ENCODE data around the gene IRF9.
A peak's percentile ranks its signal among the peaks of the same experiment; 100 is the strongest.

The IRF9 gene

DNA sequence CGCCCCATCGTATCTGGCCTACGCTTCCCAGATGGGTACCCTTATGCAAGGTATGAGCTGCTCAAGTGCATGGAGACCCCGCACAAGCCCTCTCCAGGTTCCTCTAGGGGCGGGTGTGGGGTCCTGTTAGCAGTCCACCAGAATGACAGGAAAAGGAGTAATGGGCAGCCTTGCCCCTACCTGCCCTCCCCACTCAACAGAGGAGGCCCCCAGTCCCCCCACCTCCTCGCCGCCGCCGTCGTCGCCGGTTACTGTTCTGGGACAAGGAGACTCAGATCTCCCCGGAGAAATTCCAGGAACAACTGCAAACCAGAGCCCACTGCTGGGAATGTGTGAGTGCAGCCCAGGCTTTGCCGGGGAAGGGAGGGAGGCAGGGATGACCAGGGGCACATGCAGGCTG lies 16.8 kb downstream of the IRF9 start:
- no CpG with 5 or more reads among the region's 14 CpGs for WGBS, 2 donors (ENCODE audit: extremely low coverage in 2 of 2, insufficient read length in 2 of 2, insufficient replicate concordance in 1 of 2)
- peak overlapping the region; percentile 39 for H2BK5ac ChIP-seq (ENCODE audit: low read length)
- peaks cover 58 to 70% of the 10 kb centered on the region in 2 donors for H3K36me3 ChIP-seq (replicated peaks in 1 of 2; ENCODE audit: control insufficient read depth in 2 of 2, insufficient read depth in 2 of 2, low read length in 2 of 2)
- no peak overlapping the region for H2AFZ ChIP-seq (ENCODE audit: low read length)
- no peak overlapping the region for H4K91ac ChIP-seq (ENCODE audit: low read depth, low read length, poor library complexity)
- no peak overlapping the region for H3K23ac ChIP-seq (ENCODE audit: low read depth, low read length, poor library complexity)
- no peaks in the 10 kb centered on the region for H3K9me3 ChIP-seq (replicated peaks in 1 of 2; ENCODE audit: control insufficient read depth in 2 of 2, insufficient read depth in 1 of 2, low read depth in 1 of 2, low read length in 2 of 2)
- no peak overlapping the region for H2BK120ac ChIP-seq (ENCODE audit: low read depth, low read length)
- H3K18ac ChIP-seq (ENCODE audit: low read length), result no peak overlapping the region
- H3K4me2 ChIP-seq (ENCODE audit: insufficient read depth, low read length, poor library complexity, severe bottlenecking), result no peak overlapping the region
- H3K4me1 ChIP-seq (ENCODE audit: control insufficient read depth in 2 of 2, insufficient read depth in 1 of 2, low read depth in 1 of 2, low read length in 2 of 2), result peaks cover 0 to 3% of the 10 kb centered on the region in 2 donors
- no peak overlapping the region for H3K14ac ChIP-seq (ENCODE audit: low read length)
- no peak overlapping the region for H3K27ac ChIP-seq (replicated peaks; ENCODE audit: low read length)
- no peak overlapping the region for H2AK5ac ChIP-seq (ENCODE audit: low read depth, low read length)
- H3K4ac ChIP-seq (ENCODE audit: low read length), result no peak overlapping the region
- H3K9ac ChIP-seq (ENCODE audit: low read depth, low read length, poor library complexity), result no peak overlapping the region
- no peak overlapping the region for H3K4me3 ChIP-seq (ENCODE audit: low read length in 2 of 2)
- H3K27me3 ChIP-seq (ENCODE audit: control insufficient read depth in 3 of 3, insufficient read depth in 3 of 3, low read depth in 1 of 3, low read length in 3 of 3), result no peaks in the 10 kb centered on the region
- H4K8ac ChIP-seq (ENCODE audit: low read depth, low read length), result peak overlapping the region; percentile 17
- DNase-seq (ENCODE audit: low spot score), result no peak
- H2BK15ac ChIP-seq (ENCODE audit: low read length), result no peak overlapping the region
- H3K79me1 ChIP-seq (ENCODE audit: low read depth, low read length), result peaks cover 6% of the 10 kb centered on the region
- H2BK12ac ChIP-seq (ENCODE audit: low read length), result no peak overlapping the region

DNA sequence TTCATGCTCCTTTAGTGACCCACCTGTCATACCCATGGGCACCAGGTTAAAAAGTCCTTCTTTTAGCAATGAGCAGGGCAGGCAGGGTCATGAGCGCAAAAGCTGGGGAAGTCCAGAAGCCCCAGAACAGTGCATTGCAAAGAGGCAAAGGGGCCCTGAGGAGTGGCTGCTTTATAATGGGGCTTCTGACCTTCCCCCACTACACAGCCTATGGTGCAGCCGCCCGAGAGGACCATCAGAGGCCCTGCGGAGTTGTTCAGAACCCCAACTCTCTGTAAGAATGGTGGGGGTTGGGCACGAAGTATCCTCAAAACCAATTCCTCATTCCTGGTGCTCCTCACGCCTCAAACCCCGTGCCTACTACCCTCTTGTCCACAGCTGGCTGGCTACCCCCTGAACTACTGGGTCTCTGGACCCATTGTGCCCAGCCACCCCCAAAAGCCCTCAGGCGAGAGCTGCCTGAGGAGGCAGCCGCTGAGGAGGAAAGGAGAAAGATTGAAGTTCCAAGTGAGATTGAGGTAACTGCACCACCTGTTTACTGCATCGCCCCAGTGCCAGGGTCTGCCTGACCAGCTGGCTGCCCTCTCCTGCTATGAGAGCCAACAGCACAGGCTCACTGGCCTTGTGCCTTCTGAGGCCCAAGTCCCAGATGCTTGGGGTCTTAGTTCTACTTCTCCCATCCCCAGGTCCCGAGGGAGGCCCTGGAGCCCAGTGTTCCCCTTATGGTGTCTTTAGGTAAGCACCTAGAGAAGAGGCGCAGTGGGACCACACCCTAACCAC lies 17.5 kb downstream of the IRF9 start:
- H3K9me3 ChIP-seq (replicated peaks in 1 of 2; ENCODE audit: control insufficient read depth in 2 of 2, insufficient read depth in 1 of 2, low read depth in 1 of 2, low read length in 2 of 2), result no peaks in the 10 kb centered on the region
- no peak overlapping the region for H2BK120ac ChIP-seq (ENCODE audit: low read depth, low read length)
- H3K4ac ChIP-seq (ENCODE audit: low read length), result no peak overlapping the region
- no peak overlapping the region for H3K14ac ChIP-seq (ENCODE audit: low read length)
- peak overlapping the region; percentile 66 for H2BK5ac ChIP-seq (ENCODE audit: low read length)
- H2AK5ac ChIP-seq (ENCODE audit: low read depth, low read length), result no peak overlapping the region
- no peak overlapping the region for H3K4me2 ChIP-seq (ENCODE audit: insufficient read depth, low read length, poor library complexity, severe bottlenecking)
- H4K91ac ChIP-seq (ENCODE audit: low read depth, low read length, poor library complexity), result no peak overlapping the region
- peaks cover 5% of the 10 kb centered on the region for H3K79me1 ChIP-seq (ENCODE audit: low read depth, low read length)
- peaks cover 65 to 69% of the 10 kb centered on the region in 2 donors for H3K36me3 ChIP-seq (replicated peaks in 1 of 2; ENCODE audit: control insufficient read depth in 2 of 2, insufficient read depth in 2 of 2, low read length in 2 of 2)
- no peak overlapping the region for H3K4me3 ChIP-seq (ENCODE audit: low read length in 2 of 2)
- no peak overlapping the region for H2BK12ac ChIP-seq (ENCODE audit: low read length)
- H2BK15ac ChIP-seq (ENCODE audit: low read length), result no peak overlapping the region
- no peak overlapping the region for H4K8ac ChIP-seq (ENCODE audit: low read depth, low read length)
- H3K9ac ChIP-seq (ENCODE audit: low read depth, low read length, poor library complexity), result no peak overlapping the region
- H3K18ac ChIP-seq (ENCODE audit: low read length), result no peak overlapping the region
- no peaks in the 10 kb centered on the region for H3K27me3 ChIP-seq (ENCODE audit: control insufficient read depth in 3 of 3, insufficient read depth in 3 of 3, low read depth in 1 of 3, low read length in 3 of 3)
- H3K4me1 ChIP-seq (ENCODE audit: control insufficient read depth in 2 of 2, insufficient read depth in 1 of 2, low read depth in 1 of 2, low read length in 2 of 2), result no peaks in the 10 kb centered on the region
- DNase-seq (ENCODE audit: low spot score), result no peak
- H2AFZ ChIP-seq (ENCODE audit: low read length), result no peak overlapping the region
- peak overlapping the region; percentile 43 for H3K23ac ChIP-seq (ENCODE audit: low read depth, low read length, poor library complexity)
- WGBS, 2 donors (ENCODE audit: extremely low coverage in 2 of 2, insufficient read length in 2 of 2, insufficient replicate concordance in 1 of 2), result no CpG with 5 or more reads among the region's 12 CpGs
- no peak overlapping the region for H3K27ac ChIP-seq (replicated peaks; ENCODE audit: low read length)

DNA sequence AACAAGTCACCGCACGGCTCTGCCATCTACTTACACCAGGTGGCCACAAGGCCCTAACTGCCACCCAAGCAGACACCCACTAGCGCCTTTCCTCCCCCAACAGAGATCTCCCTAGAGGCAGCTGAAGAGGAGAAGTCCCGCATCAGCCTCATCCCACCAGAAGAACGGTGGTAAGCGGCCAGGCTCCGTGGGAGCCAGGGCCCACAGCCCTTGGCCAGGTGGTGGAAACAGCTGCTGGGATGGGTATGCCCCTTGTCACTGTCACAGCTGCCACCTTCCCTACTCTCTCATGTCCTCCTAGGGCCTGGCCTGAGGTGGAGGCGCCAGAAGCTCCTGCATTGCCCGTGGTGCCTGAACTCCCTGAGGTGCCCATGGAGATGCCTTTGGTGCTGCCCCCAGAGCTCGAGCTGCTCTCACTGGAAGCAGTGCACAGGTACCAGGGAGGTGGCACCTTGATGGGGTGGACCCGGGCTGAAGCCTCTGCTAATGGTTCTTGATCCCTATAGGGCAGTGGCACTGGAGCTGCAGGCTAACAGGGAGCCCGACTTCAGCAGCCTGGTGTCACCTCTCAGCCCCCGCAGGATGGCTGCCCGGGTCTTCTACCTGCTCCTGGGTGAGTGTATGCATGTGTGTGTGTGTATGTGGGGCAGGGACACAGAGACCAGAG lies 18.4 kb downstream of the IRF9 start:
- Histone ChIP-seq H2AK5ac (ENCODE audit: low read depth, low read length) (no peak overlapping the region), H3K9ac (ENCODE audit: low read depth, low read length, poor library complexity) (no peak overlapping the region), H3K4me1 (ENCODE audit: control insufficient read depth in 2 of 2, insufficient read depth in 1 of 2, low read depth in 1 of 2, low read length in 2 of 2) (no peaks in the 10 kb centered on the region), H3K4me3 (ENCODE audit: low read length in 2 of 2) (no peak overlapping the region), H2BK5ac (ENCODE audit: low read length) (peak overlapping the region; percentile 66), H3K18ac (ENCODE audit: low read length) (no peak overlapping the region), H3K4ac (ENCODE audit: low read length) (no peak overlapping the region), H4K8ac (ENCODE audit: low read depth, low read length) (no peak overlapping the region), H3K23ac (ENCODE audit: low read depth, low read length, poor library complexity) (no peak overlapping the region), H3K36me3 (replicated peaks in 1 of 2; ENCODE audit: control insufficient read depth in 2 of 2, insufficient read depth in 2 of 2, low read length in 2 of 2) (peaks cover 71 to 73% of the 10 kb centered on the region in 2 donors), H3K79me1 (ENCODE audit: low read depth, low read length) (peaks cover 5% of the 10 kb centered on the region), H4K91ac (ENCODE audit: low read depth, low read length, poor library complexity) (no peak overlapping the region), H2BK120ac (ENCODE audit: low read depth, low read length) (no peak overlapping the region), H2BK15ac (ENCODE audit: low read length) (no peak overlapping the region), H3K14ac (ENCODE audit: low read length) (no peak overlapping the region), H2AFZ (ENCODE audit: low read length) (no peak overlapping the region), H2BK12ac (ENCODE audit: low read length) (no peak overlapping the region), H3K27ac (replicated peaks; ENCODE audit: low read length) (no peak overlapping the region), H3K4me2 (ENCODE audit: insufficient read depth, low read length, poor library complexity, severe bottlenecking) (no peak overlapping the region), H3K9me3 (replicated peaks in 1 of 2; ENCODE audit: control insufficient read depth in 2 of 2, insufficient read depth in 1 of 2, low read depth in 1 of 2, low read length in 2 of 2) (no peaks in the 10 kb centered on the region), H3K27me3 (ENCODE audit: control insufficient read depth in 3 of 3, insufficient read depth in 3 of 3, low read depth in 1 of 3, low read length in 3 of 3) (no peaks in the 10 kb centered on the region)
- WGBS, 2 donors (ENCODE audit: extremely low coverage in 2 of 2, insufficient read length in 2 of 2, insufficient replicate concordance in 1 of 2), result no CpG with 5 or more reads among the region's 14 CpGs
- no peak for DNase-seq (ENCODE audit: low spot score)
